HG03025 (cell line): Measurements from ENCODE around the gene ITPR2.
"Not testable (repeated sequence)": the region's sequence is repeated elsewhere in the genome, so short reads cannot be mapped to it uniquely, and the experiment has no call there.

Experiments used
- ATAC-seq: cut with Tn5 transposase; IDR thresholded peaks from one replicate; pipeline ENCODE4 v1.9.1; 2021; ENCODE audit warnings: mild to moderate bottlenecking, moderate library complexity; ENCODE audit not compliant: unreplicated experiment, low FRiP score

ITPR2 gene

GRCh38 chr12:26851031-26851809 is 18.2 kb upstream of the ITPR2 start:
- ATAC-seq: no peak

GRCh38 chr12:26848156-26848825 is 15.3 kb upstream of the ITPR2 start:
- ATAC-seq: no peak

- no peak for ATAC-seq
Measured at GRCh38 chr12:26847431-26847830, 14.4 kb upstream of the ITPR2 start.

GRCh38 chr12:26846416-26846815 is 13.4 kb upstream of the ITPR2 start:
- ATAC-seq: no peak

GRCh38 chr12:26845984-26846383 is 13.0 kb upstream of the ITPR2 start:
- ATAC-seq: no peak

GRCh38 chr12:26845057-26845666 is 12.2 kb upstream of the ITPR2 start:
- no peak for ATAC-seq

GRCh38 chr12:26843311-26843710 is 10.3 kb upstream of the ITPR2 start:
- ATAC-seq: no peak

- ATAC-seq: no peak
Measured at GRCh38 chr12:26841085-26841484, 8.1 kb upstream of the ITPR2 start.

GRCh38 chr12:26839512-26839911 is 6.5 kb upstream of the ITPR2 start:
- no peak for ATAC-seq

- ATAC-seq: no peak
Measured at GRCh38 chr12:26838888-26839416, 6.0 kb upstream of the ITPR2 start.

GRCh38 chr12:26836201-26836600 is 3.2 kb upstream of the ITPR2 start:
- no peak for ATAC-seq

- not testable (repeated sequence) for ATAC-seq
Measured at GRCh38 chr12:26834503-26835060, 1.6 kb upstream of the ITPR2 start.

GRCh38 chr12:26833743-26834490 is 923 bp upstream of the ITPR2 start:
- ATAC-seq: peak; percentile 22

GRCh38 chr12:26831951-26832821 is 808 bp downstream of the ITPR2 start:
- peak; percentile 47 for ATAC-seq

- ATAC-seq: no peak
Measured at GRCh38 chr12:26830783-26831551, 2.0 kb downstream of the ITPR2 start.

GRCh38 chr12:26830363-26830762 is 2.6 kb downstream of the ITPR2 start:
- ATAC-seq: no peak

GRCh38 chr12:26828280-26829073 is 4.5 kb downstream of the ITPR2 start:
- ATAC-seq: no peak

- ATAC-seq: no peak
Measured at GRCh38 chr12:26826437-26826836, 6.6 kb downstream of the ITPR2 start.
